BE2C (cell line): ENCODE measurements around the gene HRH1.

Experiments used
- DNase-seq: peaks from one replicate; pipeline ENCODE4 v3.0.0-alpha.2; 2020
- H3K27me3 ChIP-seq: fragments of 250-450 bp; sonication (Bioruptor Pico); 2 replicates; pipeline ENCODE4 v1.5.1; 2020; ENCODE audit warnings: mild to moderate bottlenecking
- H3K36me3 ChIP-seq: fragments of 250-450 bp; sonication (Bioruptor Pico); 2 replicates; pipeline ENCODE4 v1.5.1; 2020; ENCODE audit warnings: mild to moderate bottlenecking
- H3K4me1 ChIP-seq: fragments of 250-450 bp; sonication (Bioruptor Pico); 2 replicates; pipeline ENCODE4 v1.5.1; 2020
- H3K4me3 ChIP-seq: 2 replicates; pipeline ENCODE4 v1.5.1; 2011; ENCODE audit warnings: low read depth, low read length
- H3K9me3 ChIP-seq: fragments of 250-450 bp; sonication (Bioruptor Pico); 2 replicates; pipeline ENCODE4 v1.5.1; 2020
- TF ChIP-seq, protein P1 (sequence below): IDR thresholded peaks from 2 replicates; pipeline ENCODE4 v1.5.1; 2012; ENCODE audit warnings: mild to moderate bottlenecking, low read depth, low read length

HRH1 gene

DNA sequence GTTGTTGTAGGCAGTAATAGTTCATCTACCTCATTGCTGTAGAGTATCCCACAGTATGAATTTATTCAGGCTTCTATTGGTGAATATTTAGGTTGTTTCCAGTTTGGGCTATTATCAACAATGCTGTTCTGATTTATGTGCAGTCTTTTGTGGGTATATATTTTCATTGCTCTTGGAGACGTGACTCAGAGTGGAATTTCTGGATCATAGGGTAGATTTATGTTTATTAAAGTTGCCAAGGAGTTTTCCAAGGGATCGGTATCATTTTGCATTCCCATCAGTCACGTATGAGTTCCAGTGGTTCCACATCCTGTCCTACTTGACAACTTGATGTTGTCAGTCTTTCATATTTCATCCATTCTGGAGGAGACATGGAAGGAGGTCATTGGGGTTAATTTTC is 8.4 kb upstream of the HRH1 start:
- Histone ChIP-seq H3K4me1 (no peaks in the 10 kb centered on the region), H3K9me3 (no peaks in the 10 kb centered on the region), H3K4me3 (no peak overlapping the region), H3K36me3 (no peaks in the 10 kb centered on the region), H3K27me3 (no peaks in the 10 kb centered on the region)
- TF ChIP-seq, protein P1, sequence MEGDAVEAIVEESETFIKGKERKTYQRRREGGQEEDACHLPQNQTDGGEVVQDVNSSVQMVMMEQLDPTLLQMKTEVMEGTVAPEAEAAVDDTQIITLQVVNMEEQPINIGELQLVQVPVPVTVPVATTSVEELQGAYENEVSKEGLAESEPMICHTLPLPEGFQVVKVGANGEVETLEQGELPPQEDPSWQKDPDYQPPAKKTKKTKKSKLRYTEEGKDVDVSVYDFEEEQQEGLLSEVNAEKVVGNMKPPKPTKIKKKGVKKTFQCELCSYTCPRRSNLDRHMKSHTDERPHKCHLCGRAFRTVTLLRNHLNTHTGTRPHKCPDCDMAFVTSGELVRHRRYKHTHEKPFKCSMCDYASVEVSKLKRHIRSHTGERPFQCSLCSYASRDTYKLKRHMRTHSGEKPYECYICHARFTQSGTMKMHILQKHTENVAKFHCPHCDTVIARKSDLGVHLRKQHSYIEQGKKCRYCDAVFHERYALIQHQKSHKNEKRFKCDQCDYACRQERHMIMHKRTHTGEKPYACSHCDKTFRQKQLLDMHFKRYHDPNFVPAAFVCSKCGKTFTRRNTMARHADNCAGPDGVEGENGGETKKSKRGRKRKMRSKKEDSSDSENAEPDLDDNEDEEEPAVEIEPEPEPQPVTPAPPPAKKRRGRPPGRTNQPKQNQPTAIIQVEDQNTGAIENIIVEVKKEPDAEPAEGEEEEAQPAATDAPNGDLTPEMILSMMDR: no peak
- DNase-seq: no peak

DNA sequence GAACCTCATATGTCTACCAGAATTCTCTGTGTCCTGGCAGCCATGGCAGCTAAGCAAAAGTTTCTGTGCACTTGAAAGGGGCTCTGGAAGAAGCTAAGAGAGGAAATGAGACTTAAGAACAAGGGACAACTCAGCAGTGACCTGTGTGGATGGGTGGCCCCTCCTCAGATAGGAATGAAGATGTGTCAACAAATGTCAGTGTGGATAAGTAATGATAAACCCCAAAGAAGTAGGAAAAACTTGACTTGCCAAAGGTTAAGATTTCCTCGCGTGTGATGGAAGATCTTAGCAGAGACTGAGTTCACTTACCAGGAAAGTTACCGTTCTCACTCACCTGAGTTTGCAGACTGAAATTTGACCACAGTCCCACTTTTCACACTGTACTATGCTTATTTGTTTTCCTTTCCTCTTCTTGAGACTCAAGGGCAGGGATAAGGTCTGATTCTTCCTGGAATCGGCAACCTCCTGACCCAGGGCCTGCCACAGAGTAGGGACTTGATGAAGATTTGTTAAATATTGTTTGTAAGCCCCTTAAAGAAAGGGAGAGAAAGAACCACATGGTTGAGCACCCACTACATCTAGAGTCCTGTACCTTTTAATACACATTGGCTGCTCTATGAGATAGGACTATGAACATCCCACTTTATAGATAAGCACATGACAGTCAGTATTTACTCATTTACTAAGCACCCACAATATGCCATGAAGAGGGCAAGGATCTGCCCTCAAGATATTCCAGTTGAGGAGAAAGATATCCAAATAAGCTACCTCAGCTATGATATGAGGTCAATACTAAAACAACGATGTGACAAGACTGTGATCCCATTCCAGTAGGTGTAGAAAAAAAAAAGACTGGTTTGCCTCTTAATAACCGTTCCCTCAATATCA is 7.3 kb upstream of the HRH1 start:
- no peak overlapping the region for H3K4me3 ChIP-seq
- no peaks in the 10 kb centered on the region for H3K4me1 ChIP-seq

DNA sequence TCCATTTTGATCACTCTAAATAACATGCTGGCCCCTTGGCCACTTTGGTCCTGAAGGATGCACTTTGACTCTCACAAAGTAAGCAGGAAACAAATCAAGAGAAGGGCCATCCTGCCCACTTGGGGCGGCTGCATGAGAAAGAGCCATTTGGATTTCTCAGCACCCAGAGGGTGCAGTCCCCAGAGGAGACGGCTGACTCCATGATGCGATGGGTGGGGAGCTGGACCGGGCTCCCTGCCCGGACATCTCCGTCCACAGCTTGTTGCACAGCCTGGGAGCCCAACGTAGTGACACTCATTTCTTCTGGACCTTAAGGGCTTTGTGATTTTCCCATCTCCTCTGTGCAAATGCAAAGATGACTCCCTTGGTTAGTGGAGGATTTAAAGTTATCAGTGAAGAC is 4.0 kb upstream of the HRH1 start:
- TF ChIP-seq, protein P1: no peak
- no peaks in the 10 kb centered on the region for H3K9me3 ChIP-seq
- no peaks in the 10 kb centered on the region for H3K36me3 ChIP-seq
- H3K4me3 ChIP-seq: no peak overlapping the region
- peaks cover 11% of the 10 kb centered on the region; the same call in 1 of the 2 replicates for H3K27me3 ChIP-seq
- no peak for DNase-seq
- no peaks in the 10 kb centered on the region for H3K4me1 ChIP-seq

More for the DNA sequence above, 7.3 kb upstream of the HRH1 start:
- Histone ChIP-seq H3K9me3 (no peaks in the 10 kb centered on the region), H3K36me3 (no peaks in the 10 kb centered on the region), H3K27me3 (no peaks in the 10 kb centered on the region)
- TF ChIP-seq, protein P1: no peak
- no peak for DNase-seq

DNA sequence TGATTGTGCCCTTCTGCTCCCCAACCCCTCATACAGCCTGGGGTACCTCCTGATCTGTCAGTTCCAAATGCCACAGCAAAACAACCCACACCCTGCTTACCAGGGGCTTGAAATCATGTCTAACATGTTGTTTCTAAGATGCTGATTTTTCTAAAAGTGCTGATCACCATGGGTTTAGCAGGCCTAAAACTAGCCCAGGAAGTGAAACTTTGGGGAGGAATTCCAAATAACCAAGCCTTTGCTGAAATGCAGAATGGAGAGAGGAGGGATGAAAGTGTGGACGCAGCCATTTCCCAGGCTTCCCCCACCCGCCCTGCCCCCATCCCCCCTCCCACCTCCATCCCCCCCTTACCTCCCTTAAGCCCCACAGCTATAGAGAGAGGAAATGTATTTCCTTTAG is 2.0 kb upstream of the HRH1 start:
- peaks cover 11% of the 10 kb centered on the region; the same call in 1 of the 2 replicates for H3K27me3 ChIP-seq
- no peaks in the 10 kb centered on the region for H3K9me3 ChIP-seq
- TF ChIP-seq, protein P1: no peak
- no peak for DNase-seq
- H3K4me3 ChIP-seq: no peak overlapping the region
- no peaks in the 10 kb centered on the region for H3K4me1 ChIP-seq
- H3K36me3 ChIP-seq: no peaks in the 10 kb centered on the region

DNA sequence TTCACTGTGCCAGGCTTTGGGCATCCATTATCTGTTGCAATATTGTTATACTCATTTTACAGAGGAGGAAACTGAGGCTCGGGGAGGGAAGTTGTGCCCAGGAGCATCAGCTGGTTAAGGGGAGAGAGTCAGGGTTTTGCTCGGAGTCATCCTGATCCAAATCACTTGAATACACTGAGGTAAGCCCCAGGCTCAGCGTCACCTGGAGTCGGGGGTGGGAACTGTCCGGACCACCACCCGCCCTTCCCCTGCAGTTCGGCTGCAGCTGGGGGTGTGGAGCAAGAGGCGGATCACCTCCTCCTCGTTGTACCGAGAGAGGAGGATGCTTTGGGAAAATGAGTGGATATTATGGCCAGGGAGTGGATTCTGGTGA is 646 bp downstream of the HRH1 start:
- H3K36me3 ChIP-seq: no peaks in the 10 kb centered on the region
- H3K4me3 ChIP-seq: peak overlapping the region; percentile 28
- no peaks in the 10 kb centered on the region for H3K4me1 ChIP-seq
- TF ChIP-seq, protein P1: no peak
- DNase-seq: no peak
- no peaks in the 10 kb centered on the region for H3K9me3 ChIP-seq
- H3K27me3 ChIP-seq: peaks cover 11% of the 10 kb centered on the region; the same call in 1 of the 2 replicates
